ENCODE measurements around the gene MIP. TPM values are rescaled to one million over a fixed set of nuclear protein-coding genes. Genes with fewer than 3 reads are reported as not detected.
"Not testable (repeated sequence)": the region's sequence is repeated elsewhere in the genome, so short reads cannot be mapped to it uniquely, and the experiment has no call there.

The MIP gene
- total RNA-seq, 4 donors from 2014 or later: not detected

GRCh38 chr12:56414401-56414800 is 40.1 kb downstream of the MIP start:
- H3K9me3 ChIP-seq: no peaks in the 10 kb centered on the region
- H3K36me3 ChIP-seq: no peaks in the 10 kb centered on the region
- TF ChIP-seq POLR2A (IDR thresholded peaks at IDR 0.05): no peak
- TF ChIP-seq CTCF (IDR thresholded peaks at IDR 0.05): no peak
- H3K27ac ChIP-seq: no peak overlapping the region
- H3K27me3 ChIP-seq: no peaks in the 10 kb centered on the region
- H3K4me3 ChIP-seq: no peak overlapping the region
- no peak for DNase-seq
- H3K4me1 ChIP-seq: no peaks in the 10 kb centered on the region

GRCh38 chr12:56413392-56413791 is 41.1 kb downstream of the MIP start:
- H3K4me3 ChIP-seq: no peak overlapping the region
- TF ChIP-seq CTCF (IDR thresholded peaks at IDR 0.05) (no peak), POLR2A (IDR thresholded peaks at IDR 0.05) (no peak)
- DNase-seq: no peak
- no peaks in the 10 kb centered on the region for H3K4me1 ChIP-seq
- no peaks in the 10 kb centered on the region for H3K36me3 ChIP-seq
- H3K27me3 ChIP-seq: no peaks in the 10 kb centered on the region
- no peak overlapping the region for H3K27ac ChIP-seq
- no peaks in the 10 kb centered on the region for H3K9me3 ChIP-seq

- H3K9me3 ChIP-seq: no peaks in the 10 kb centered on the region
- H3K36me3 ChIP-seq: no peaks in the 10 kb centered on the region
- no peaks in the 10 kb centered on the region for H3K4me1 ChIP-seq
- DNase-seq: no peak
- no peak overlapping the region for H3K4me3 ChIP-seq
- H3K27me3 ChIP-seq: no peaks in the 10 kb centered on the region
- TF ChIP-seq POLR2A (IDR thresholded peaks at IDR 0.05): no peak
- no peak for TF ChIP-seq CTCF (IDR thresholded peaks at IDR 0.05)
- H3K27ac ChIP-seq: no peak overlapping the region
Observed at GRCh38 chr12:56411781-56412639, 42.4 kb downstream of the MIP start.

GRCh38 chr12:56410768-56411167 is 43.7 kb downstream of the MIP start:
- Histone ChIP-seq H3K4me1 (no peaks in the 10 kb centered on the region), H3K36me3 (no peaks in the 10 kb centered on the region), H3K27me3 (no peaks in the 10 kb centered on the region), H3K9me3 (no peaks in the 10 kb centered on the region), H3K27ac (no peak overlapping the region), H3K4me3 (no peak overlapping the region)
- DNase-seq: no peak
- no peak for TF ChIP-seq CTCF (IDR thresholded peaks at IDR 0.05)
- TF ChIP-seq POLR2A (IDR thresholded peaks at IDR 0.05): no peak

GRCh38 chr12:56408799-56409417 is 45.5 kb downstream of the MIP start:
- Histone ChIP-seq H3K27me3 (no peaks in the 10 kb centered on the region), H3K4me3 (no peak overlapping the region), H3K4me1 (no peaks in the 10 kb centered on the region), H3K9me3 (no peaks in the 10 kb centered on the region), H3K36me3 (no peaks in the 10 kb centered on the region), H3K27ac (no peak overlapping the region)
- no peak for DNase-seq
- no peak for TF ChIP-seq CTCF (IDR thresholded peaks at IDR 0.05)
- TF ChIP-seq POLR2A (IDR thresholded peaks at IDR 0.05): no peak

- H3K27me3 ChIP-seq, H3K9me3 ChIP-seq, H3K36me3 ChIP-seq, H3K4me3 ChIP-seq, H3K27ac ChIP-seq, DNase-seq, H3K4me1 ChIP-seq: not testable (repeated sequence)
Observed at GRCh38 chr12:56404227-56404626, 50.2 kb downstream of the MIP start.

- not testable (repeated sequence) for DNase-seq, H3K4me3 ChIP-seq, H3K36me3 ChIP-seq, H3K27ac ChIP-seq, H3K4me1 ChIP-seq, H3K9me3 ChIP-seq, H3K27me3 ChIP-seq
Observed at GRCh38 chr12:56401612-56402011, 52.8 kb downstream of the MIP start.

- not testable (repeated sequence) for DNase-seq, H3K27me3 ChIP-seq, H3K9me3 ChIP-seq, H3K27ac ChIP-seq, H3K4me1 ChIP-seq, H3K36me3 ChIP-seq, H3K4me3 ChIP-seq
Observed at GRCh38 chr12:56401125-56401524, 53.3 kb downstream of the MIP start.
